GM21367 (cell line): Measurements from ENCODE around the gene NPM3.

Experiments used
- ATAC-seq: cut with Tn5 transposase; IDR thresholded peaks from one replicate; pipeline ENCODE4 v1.9.1; 2021; ENCODE audit not compliant: unreplicated experiment

Gene NPM3

DNA sequence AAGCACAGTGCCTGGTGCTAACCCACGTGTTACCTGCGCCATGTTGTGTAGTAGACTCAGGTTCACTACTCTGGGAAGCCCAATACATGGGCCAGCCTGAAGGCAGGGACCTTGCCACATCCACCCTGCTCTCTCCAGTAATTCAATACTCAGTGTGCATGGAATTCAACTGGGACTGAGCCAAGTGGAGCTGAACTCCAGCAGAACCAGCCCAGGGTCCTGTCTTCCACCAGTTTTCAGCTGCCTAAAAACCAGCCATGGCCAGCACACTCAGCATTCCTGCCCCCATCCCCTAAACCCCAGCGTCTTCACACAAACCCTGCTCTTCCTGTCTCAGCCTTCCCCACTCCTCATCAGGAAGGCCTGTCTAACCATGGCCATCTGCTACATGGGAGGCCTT lies 22.7 kb downstream of the NPM3 start:
- no peak for ATAC-seq

DNA sequence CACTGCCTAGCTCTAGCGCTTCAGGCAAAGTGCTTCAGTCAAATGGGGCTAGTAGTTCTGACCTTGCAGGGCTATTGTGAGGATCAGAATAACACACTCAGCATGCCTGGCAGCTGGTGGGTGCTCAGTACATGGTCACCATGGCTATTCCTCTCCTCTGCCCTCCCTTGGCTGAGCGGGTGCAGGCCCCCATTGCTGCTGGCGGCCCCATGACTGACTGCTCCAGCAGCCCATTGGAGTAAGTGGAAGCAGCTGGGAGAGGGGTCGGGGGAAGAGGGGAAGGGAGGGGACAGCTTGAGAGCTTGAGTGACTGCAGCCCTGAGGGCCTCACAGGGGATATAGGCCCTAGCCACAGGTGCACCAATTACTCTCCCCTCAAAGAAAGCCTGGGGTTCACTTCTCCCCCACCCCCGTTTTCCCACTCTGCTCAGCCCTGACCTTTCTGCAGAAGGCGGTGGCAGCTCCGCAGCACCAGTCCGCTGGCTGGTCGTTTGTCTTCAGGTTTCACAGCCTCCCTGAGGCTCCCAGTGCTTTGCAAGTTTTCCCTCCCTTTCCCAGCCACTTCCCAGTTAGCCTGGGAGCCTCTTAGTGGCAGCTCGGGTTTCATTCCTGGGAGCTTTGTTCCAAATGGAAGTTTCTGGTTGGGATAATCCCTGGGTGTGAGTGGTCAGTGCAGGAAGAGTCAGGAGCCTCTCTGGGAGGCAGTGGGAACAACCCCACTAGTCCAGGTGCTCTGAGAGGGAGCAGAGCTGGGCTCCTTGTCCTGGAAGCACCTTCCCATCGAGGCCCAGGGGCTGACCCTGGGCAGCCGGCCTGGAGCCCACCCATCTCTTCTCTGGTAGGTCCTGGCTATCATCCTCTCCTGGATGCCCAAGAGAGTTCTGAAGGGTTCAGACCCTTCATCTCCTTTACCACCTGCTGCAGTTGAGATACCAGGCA lies 23.7 kb downstream of the NPM3 start:
- ATAC-seq = no peak

DNA sequence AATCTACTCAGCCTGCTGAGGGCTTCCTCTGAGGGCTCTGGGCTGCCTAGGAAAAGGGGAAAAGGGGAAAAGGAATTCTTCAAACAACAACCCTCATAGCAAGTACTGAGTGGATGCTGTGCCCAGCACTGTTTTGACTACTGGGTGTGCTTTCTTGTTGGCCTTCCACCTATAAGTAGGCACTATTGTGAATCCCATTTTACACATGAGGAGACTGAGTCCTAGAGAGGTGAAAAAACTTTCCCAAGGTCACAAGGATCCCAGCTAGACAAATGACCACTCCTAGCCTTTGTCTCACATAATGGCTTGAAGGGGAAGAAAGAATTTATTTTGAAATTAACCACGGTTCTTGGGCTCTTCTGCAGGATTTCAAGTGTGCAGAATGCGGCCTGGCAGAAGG lies 24.4 kb downstream of the NPM3 start:
- no peak for ATAC-seq

DNA sequence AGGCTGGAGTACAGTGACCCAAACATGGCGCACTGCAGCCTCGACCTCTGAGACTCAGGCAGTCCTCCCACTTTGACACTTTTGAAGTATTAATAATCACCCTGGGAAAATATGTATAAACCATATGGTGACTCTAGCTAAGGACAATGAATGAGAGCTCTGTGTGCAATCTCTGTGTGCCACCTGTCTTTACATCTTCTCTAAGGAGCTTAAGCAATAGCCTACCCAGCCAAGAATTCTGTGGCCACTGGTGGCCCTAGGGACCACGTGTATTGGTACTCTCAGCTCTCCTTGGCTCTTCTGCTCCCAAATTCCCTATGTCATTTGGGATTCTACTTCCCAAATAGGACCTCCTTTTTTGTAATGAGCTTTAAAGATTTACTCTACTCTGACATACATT lies 31.0 kb downstream of the NPM3 start:
- no peak for ATAC-seq

DNA sequence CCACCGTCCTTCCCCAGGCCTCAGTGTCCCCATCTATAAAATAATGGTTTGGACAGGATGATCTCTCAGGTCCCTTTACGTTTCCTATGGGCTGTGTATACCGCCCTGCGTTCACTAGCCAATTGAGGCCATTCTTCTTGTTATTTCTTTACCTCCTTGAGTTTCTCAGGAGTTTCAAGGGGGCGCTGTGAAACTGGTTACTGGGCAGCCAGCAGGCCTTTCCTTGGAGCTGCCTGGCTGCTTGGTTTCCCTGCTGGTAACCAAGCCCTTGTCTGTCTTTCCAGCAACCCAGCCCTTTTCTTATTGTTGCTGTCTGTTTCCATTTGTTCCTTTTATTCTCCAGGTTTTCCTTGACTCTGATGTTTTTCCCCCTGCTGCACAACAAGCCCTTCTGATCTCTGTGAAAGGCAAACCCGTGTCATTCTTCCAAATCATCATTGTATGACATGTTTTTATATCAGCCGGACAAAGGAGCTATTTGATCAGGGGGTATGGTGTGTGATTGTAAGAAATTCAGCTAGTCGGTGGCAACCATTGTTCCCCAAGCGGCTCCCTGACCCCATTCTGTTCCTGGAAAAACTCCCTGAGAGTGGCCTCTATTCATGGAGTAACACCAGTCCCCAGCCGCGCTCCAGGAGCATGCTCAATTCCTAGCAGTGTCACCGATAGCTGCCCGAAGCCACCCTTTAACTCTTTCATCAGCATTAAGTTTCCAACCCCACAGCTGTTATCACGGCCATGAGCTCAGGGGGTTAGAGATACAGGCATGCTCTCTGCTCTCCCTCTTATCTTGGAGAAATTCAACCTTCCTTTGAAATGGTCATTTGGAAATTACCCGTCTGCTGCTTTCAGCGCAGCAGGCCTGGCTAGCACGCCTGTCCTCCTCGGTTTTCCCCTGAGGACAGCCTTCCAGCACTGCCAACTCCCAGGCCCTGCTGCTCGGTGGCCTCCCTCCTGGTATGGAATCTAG lies 33.9 kb downstream of the NPM3 start:
- ATAC-seq = no peak

DNA sequence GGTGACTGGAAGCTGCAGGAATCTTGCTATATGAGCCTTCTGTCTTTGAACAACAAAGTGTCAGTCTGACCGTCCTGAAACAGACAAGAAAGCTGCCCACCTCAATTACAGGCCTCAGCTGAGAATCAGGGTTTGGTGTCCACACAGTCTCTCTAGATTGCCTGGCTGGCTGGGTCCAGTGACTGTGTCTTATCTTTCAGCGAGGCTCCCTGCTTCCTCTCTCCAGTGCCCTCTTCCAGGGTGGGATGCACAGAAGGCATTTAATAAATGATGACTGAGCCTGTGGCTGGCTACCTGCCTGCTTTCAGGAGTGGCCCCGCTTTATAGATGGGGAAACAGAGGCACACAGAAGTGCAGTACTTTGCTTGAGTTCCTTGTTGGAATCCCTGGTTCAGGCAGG lies 34.8 kb downstream of the NPM3 start:
- ATAC-seq = no peak

DNA sequence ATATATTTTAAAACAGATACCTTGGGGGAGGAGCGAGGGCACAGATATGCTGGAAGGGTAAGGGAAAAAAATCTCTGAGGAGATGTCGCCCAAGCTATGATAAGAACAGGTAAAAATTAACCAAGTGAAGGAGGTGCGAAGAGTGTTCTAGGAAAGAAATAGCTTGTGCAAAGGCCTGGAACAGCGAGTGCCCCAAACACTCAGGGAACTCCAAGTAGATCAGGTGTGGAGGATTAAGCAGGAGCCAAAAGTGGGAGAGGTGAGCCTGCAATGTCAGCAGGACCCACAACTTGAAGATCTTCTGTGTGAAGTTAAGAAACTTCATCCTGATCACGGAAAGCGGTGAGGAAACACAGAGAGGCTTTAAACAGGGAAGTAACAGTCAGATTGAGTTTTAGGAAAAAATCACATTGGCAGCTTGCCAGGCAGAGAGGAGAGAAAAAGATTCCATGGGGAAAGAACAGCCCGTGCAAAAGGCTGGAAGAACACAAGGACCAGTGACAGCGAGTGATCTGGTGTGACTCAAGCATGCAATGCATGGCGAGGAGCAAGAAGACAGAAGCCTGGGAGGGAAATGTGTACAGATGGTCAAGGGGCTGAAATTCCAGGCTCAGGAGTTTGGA lies 38.1 kb downstream of the NPM3 start:
- ATAC-seq = no peak

DNA sequence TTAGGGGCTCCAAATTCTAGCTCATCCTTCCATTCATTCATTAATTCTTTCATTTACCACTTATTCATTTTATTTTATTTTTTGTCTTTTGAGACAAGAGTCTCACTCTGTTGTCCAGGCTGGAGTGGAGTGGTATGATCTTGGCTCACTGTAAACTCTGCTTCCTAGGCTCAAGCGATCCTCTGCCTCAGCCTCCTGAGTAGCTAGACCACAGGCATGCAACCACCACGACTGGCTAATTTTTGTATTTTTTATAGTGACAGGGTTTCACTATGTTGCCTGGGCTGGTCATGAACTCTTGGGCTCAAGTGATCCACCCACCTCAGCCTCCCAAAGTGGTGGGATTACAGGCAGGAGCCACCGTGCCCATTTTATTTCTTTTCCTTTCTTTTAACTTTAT lies 39.0 kb downstream of the NPM3 start:
- no peak for ATAC-seq

DNA sequence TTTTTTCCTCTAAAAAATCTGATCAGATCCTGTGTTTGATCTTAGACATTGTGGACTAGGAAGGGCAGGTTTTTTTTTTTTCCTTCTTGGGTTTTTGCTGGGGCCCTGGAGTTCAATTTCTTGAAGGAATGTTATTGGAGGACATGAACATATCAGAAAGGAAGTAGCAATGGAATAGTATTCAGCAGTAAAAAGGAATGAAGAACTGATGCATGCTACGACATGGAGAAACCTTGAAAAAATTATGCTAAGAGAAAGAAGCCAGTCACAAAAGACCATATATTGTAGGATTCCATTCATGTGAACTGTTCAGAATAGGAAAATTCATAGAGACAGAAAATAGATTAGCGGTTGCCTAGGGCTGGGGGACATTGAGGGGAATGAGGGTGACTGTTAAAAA lies 41.3 kb downstream of the NPM3 start:
- no peak for ATAC-seq

DNA sequence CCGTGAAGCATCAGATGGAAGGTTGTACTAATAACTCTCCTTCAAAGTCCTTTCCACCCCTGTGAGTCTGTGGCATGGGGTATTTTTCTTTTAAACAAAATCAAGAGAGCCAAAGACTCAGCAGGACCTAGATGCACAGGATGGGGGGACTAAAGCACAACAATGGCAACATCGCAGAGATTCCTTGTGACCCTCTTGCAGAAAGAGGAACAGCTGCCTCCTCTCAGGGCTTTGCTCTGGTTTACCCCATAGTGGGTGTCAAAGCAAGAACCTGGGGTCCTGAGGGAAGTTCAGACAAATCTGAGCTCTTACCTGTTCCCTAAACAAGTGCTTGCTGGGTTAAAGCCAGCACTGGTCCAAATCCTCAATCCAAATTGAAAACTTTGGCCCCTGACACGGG lies 46.6 kb downstream of the NPM3 start:
- ATAC-seq = no peak

DNA sequence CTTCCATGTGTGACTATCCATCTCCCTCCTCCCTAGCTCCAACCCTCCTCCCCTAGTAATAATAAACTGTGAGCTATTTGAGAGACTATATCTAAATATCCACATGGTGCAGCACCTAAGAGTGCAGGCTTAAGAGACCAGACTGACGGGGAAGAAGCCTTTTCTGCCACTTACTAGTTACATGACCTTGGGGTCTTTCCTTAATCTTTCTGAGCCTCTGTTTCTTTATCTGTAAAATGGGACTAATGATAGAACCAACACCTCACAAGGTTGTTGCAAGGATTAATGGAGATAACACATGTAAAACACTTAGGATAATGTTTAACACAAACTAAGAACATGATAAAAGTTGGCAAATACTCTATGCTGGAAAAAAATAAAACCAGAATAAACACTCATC lies 51.1 kb downstream of the NPM3 start:
- ATAC-seq = no peak
